Gastroesophageal sphincter (tissue), 3 donors: ENCODE results near the gene ELMO1.

ENCODE experiments used
- POLR2AphosphoS5 ChIP-seq: sonication (generic); formaldehyde crosslinking; IDR thresholded peaks from one replicate; pipeline ENCODE4 v1.6.1; 2017; ENCODE audit warnings: antibody characterized with exemption
- TF ChIP-seq, protein P1 (sequence below), 4 experiments: fragments of 200-600 bp in 2 of 4; fragments of 450-650 bp in 2 of 4; sonication (generic) in 1 of 4; IDR thresholded peaks; one replicate each; pipeline ENCODE4 v1.5.1; 2017 to 2019; ENCODE audit warnings: antibody characterized with exemption in 4 of 4, mild to moderate bottlenecking in 2 of 4, moderate library complexity in 2 of 4

DNA sequence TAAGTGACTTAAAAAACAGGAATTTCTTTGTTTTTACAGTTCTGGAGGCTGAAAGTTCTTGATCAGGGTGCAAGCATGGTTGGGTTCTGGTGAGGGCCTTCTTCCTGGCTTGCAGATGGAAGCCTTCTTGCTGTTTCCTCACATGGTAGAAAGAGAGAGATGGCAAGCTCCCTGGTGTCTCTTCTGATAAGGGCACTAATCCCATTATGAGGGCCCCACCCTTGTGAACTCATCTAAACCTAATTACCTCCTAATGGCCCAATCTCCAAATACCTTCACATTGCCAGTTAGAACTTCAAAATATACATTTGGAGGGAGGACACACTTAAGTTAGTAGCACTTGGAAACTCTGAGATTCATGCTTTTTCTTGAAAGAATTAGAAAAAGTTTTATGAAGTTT lies 410.0 kb downstream of the ELMO1 start:
- TF ChIP-seq POLR2AphosphoS5, result no peak
- TF ChIP-seq, protein P1, sequence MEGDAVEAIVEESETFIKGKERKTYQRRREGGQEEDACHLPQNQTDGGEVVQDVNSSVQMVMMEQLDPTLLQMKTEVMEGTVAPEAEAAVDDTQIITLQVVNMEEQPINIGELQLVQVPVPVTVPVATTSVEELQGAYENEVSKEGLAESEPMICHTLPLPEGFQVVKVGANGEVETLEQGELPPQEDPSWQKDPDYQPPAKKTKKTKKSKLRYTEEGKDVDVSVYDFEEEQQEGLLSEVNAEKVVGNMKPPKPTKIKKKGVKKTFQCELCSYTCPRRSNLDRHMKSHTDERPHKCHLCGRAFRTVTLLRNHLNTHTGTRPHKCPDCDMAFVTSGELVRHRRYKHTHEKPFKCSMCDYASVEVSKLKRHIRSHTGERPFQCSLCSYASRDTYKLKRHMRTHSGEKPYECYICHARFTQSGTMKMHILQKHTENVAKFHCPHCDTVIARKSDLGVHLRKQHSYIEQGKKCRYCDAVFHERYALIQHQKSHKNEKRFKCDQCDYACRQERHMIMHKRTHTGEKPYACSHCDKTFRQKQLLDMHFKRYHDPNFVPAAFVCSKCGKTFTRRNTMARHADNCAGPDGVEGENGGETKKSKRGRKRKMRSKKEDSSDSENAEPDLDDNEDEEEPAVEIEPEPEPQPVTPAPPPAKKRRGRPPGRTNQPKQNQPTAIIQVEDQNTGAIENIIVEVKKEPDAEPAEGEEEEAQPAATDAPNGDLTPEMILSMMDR (IDR thresholded peaks at IDR 0.05), result no peak
